IPS DF 4.7 (cell line): ENCODE results near the gene NFKB2.

Source experiments
- DNase-seq: peaks from one replicate; pipeline ENCODE4 v3.0.0-alpha.2; 2013; ENCODE audit warnings: low spot score; ENCODE audit errors: extremely low read depth

The NFKB2 gene

DNA sequence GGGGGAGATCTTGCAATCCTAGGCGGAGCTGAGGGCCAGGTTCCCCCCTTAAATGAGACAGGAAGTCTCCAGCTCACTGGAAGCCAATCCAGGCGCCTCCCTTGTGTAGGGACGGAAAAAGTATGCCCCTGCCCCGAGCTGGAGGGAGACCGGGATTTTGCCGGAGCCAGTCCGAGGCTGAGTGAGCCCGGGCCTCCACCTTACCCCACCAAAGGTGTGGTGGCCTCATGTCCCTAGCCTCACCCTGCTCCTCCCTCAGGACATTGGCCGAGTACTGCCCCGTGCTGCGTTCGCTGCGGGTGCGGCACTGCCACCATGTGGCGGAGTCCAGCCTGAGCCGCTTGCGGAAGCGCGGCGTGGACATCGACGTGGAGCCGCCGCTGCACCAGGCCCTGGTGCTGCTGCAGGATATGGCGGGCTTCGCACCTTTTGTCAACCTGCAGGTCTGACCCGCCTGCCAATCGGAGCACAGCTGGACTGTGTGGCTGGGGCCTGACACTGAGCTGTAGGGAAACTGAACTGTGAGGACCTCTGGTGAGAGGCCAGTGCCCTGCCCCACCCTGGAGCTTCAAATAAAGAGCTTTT lies 27.1 kb downstream of the NFKB2 start:
- no peak for DNase-seq

DNA sequence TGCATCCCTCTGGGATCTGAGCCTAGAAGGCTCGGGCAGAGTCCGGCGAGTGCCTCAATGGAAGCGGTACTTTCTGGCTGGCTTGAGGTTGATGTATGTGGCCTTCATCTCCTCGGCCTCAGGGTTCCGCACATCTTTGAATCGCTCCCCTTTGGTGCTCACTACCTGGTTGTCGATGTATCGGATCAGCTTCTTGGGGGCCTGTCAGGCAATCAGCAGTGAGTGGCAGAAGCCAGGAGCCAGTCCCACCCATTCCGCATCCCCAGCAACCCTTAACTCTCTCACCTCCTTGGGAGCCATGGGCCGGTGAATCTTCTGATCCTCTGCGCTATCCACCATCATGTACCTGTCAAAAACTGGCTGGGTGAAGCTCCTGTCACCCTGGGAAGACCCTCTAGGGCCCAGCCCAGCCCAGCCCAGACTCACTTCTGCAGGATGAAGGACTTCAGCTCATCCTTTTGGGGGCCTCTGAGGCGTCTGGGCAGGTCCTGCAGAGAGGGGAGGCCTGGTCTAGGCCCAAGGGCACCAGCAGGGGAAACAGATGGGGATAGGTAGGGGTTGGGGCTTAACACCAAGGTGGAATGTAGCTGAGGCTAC lies 28.0 kb downstream of the NFKB2 start:
- no peak for DNase-seq

DNA sequence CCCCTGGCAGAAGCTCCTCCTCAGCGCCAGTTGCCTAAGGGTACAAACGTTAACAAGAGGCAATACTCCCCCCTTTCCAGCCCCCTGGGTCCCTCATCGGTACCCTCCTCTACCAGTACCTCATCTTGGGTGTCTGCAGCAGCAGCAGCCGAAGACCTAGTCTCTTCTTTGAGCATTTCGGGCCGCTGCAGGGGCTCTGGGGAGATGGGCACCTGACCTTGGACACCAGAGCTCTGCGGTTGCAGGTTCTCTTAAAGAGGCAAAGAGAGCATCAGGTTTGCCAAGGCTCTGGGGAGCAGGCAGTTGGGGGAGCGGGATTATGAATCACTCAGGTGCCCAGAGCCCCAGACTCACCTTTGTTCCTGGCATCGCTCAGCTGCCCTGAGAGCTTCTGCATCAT lies 28.6 kb downstream of the NFKB2 start:
- DNase-seq: no peak

DNA sequence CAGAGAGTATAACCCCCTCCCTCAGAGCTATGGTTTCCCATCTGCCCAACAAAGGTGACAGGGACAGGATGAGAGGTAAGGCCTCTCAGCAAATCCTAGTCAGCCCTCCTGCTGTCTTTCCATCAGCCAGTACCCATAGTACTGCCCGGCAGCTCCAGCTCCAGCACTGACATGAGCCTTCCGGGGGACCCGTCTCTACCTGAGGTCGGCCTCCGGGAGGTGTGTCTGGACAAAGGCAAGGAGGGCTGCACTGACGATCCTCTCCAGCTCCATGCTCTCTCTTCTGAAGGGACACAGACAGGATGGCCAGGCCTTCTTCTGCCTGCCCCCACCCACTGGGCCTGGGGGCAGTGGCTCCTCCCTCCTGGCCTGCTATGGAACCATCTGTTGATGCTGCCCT lies 29.4 kb downstream of the NFKB2 start:
- DNase-seq: no peak

DNA sequence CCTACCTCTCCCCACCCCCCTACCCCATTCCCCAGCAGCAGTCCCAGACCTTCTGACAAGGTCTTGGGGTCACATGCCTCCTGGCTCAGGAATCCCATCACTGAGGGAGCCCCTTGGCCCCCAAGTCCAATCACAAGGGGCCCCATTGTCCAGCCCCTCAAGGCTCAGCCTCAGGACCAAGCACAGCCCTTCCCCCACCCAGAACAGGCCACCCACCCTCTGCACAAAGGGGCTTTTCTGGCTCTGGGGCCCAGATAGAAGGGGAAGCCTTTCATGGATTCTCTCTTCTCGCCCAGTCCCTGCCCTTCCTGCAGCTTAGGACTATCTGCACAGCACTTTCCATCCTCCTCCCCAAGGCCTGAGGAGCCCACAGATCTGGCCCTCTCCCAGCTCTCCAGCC lies 29.9 kb downstream of the NFKB2 start:
- DNase-seq: no peak

DNA sequence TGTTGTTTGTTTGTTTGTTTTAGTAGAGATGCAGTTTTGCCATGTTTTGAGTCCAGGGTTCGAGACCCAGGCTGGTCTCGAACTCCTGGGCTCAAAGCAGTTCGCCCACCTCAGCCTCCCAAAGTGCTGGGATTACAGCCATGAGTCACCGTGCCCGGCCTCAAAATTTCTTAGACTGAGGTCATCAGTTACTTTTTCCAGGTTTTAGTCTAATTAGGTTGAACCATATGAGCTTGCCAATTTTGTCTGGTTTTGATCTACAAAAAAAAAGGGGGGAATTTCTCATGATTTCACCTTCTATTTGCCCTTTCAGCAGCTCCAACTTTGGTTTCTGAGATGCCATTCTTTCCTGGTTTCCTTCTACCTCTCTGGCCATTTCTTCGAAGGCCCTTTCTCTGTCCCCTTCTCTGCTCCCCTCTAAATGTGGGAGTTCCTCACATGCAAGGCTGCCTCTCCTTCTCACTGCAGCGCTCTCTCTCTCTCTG lies 31.3 kb downstream of the NFKB2 start:
- no peak for DNase-seq

DNA sequence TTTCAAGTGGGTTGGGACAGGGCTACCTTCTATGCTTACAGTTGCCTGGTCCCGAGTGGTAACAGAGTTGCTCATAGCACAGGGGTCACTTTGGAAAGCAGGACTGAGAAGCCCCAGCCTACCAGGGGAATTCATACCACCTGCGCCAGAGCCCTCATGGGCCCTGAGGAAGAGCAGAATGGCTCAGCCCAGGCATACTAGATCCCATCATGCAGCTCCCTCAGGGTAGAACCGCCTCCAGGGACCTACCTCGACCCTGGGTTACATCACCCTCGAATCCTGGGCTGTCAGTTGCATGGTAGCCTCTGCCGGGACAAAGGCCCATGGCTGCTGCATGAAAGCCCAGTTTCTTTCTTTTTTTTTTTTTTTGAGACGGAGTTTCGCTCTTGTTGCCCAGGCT lies 34.0 kb downstream of the NFKB2 start:
- DNase-seq: no peak

DNA sequence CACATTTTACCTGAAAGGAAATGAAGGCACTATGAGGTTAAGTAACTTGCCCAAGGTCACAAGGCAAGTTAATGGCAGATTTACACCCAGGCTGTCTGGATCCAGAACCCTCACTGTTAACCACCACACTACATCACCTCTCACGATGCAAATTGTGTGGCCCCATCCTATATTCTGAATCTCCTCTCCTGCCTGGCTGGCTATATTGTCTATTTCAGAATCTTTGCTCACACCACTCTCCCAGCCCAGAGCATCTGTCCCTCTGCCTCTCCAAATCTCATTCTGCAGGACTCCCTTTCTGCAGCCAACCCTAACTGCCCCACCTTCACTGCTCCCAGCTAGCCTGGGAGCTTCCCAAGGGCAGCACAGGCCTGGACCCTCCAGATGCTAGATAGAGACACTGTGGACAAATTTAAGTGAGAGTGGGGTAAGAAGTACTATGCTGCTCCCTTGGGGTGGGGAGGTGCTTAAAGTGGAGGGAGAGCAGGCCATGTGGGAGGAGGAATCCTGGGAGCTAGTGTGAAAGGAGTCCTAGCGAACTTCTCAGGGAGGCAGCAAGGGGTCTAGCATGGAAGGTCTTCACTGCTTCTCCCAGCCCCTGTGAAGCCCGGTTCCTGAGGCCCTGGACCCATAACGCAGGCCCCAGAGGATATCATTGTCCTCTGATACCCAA lies 36.1 kb downstream of the NFKB2 start:
- no peak for DNase-seq

DNA sequence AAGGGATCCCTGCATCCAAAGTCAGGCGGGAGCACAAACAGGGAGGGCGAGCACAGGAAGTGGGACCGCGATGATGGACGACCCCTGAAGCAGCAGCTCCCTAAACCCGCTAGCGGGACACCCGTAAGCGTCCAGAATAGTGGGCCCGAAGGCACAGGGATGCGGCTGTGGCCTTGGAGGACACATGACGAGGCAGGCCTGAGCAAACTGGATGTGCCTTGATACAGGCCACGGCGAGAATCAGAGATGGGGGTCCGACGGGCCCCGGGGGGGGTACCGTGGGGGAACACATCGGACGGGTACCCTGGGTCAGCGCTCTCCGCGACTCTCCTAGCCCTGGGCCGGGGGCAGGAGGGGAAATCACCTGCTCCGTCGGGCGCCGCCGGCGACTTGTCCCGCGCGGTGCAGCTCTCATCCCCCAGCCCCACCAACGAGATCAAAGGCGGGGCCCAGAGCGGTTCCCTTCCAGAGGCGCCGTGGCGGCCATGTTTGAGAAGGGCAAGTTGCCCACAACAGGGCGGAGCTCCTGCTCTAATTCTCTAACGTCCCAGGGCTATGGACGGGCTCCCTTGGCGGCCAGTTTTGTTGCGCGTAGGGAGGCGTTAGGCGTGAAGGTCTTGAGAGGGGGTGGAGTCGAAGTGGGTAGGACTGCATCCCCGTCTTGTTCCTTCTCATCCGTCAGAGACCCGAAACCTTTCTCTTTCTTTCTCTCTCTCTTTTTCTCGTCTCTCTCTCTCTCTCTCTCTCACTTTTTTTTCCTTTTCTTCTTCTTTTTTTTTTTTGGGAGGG lies 36.9 kb downstream of the NFKB2 start, which contains the start of gene CUEDC2:
CUEDC2 (minus strand) TSS at position 413 of the 789 bp plus-strand sequence. CDS start 7,386 bp downstream, outside the sequence.
- DNase-seq: no peak

DNA sequence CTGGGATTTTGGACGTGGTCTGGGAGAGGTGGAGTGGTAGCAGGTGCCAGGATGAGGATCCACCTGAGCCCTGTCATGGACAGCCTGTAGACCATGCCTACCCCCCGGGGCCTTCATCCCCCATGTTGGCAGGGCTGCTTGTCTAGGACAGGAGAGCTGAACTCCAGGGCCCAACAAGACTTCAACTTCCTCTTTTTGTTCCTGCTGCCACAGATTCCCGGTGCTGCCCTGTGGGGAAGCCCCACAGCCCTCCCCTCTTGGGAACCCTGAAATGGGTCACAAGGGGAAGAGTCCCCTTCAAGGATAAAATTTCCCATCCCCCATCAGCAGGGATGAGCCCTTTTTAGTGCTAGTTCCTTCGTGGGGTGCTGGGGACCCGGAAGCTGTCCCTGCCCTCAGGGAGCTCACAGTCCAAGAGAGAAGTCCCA lies 38.1 kb downstream of the NFKB2 start:
- no peak for DNase-seq

DNA sequence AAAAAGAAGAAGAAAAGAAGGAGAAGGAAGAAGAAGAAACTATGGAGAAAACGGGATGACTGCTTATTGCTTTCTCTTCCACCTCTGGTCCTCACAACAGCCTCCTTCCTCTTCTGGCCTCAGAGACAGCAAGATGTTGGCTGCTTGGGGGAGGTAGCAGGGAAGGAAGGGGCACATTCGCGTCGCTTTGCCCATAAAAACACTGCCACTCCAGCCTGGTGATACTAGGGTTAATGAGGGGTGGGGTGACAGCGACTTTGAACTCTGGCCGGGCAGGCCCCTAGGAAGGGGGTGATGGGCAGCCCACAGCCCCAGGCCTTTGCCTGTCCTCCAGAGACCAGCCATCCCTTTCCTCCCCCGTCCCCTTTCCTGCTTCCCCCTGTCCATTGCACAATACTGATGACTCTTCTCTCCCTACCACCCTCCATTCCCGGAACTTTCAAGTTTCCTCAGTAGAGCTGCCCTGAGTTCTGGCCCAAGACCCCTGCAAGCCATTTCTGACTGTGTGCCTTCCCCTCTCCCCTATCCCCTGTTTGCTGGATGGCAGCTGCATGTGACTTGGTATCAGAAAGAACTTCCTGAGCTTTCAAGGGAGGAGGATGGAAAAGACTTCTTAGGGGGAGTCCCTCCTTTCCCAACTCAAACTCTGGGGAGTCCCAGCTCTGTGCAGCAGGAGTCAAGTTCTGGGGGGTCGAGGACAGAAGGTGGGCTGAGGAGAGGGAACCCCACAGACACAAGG lies 39.1 kb downstream of the NFKB2 start:
- no peak for DNase-seq

DNA sequence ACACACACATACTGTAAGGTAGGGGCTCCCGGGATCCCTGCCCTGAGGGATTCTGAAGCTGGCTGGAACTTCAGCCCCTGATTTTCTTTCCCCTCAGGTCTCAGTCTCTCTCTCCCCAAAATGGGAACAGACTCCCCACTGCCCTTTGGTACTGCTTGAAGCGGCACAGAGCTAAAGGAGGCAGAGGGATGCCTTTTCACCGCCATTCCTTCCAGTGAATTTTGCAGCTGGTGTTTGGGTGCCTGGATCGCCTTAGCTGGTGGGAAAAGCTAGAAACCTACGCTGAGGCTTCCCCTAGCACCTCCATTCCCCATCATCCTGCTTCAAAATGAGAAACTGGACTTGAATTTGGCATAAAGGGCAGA lies 39.6 kb downstream of the NFKB2 start:
- no peak for DNase-seq

DNA sequence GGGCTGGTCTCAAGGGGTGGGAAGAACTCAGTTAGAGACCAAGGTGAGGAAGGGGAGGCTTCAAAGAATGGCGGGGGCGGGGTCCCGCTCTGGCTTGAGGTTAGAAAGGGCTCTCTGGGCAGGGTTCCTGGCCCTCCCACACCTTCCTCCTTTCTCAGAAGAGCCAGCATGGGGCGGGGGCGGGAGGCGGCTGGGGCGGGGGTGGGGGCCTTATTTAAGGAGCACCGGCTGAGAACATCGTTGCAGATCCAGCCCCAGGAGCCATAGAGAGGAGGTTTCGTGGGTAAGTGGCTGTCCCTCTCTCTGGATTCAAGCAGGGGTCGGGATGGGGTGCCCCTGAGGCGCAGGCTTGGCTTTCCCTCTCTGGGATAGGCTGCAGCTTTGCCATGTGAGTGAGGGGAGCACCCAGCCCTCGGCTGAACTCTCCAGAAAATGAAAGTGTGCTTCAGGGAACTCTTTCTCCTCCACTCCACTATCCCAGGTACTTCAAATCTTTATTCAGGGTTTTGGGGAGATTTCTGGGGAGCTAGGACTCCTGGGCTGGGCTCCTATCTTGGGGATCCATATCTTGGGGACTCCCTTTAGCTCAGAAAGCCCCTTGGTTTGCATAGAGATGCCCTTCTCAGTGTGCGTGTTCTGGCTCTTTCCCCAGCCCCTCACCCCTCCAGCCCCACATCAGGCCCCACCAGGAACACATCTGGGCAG lies 40.2 kb downstream of the NFKB2 start:
- no peak for DNase-seq

DNA sequence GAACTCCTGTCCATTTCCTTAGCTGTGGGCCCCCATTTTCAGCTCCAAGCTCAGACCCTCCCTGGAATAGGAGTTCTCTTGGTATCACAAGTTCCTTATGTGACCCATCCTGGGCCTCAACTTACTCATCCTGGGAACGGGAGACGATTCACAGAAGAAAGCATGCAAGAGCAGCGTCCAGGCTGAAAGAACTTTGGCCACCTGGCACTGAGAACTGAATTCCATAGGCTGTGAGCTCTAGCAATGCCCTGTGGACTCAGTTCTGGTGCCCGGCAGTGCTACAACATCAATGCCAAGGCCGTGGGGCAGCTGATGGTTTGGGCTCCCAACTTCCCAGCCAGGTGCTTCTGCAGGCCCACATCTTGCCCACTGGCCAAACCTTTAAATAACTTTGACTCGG lies 40.8 kb downstream of the NFKB2 start:
- DNase-seq: no peak

DNA sequence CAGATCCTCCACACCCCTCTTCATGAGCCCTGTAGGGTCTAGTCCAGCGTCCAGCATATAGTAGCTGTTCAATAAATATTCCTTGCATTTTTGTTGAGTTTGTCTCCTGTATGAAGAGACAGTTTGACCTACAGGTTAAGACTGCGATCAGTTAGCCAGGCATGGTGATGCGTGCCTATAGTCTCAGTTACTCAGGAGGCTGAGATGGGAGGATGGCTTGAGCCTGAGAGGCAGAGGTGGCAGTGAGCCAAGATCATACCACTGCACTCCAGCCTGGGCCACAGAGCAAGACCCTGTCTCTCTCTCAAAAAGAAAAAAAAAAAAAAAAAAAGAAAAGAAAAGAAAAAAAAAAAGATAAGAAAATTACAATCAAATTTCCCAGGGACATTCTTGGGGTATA lies 42.0 kb downstream of the NFKB2 start:
- DNase-seq: no peak

DNA sequence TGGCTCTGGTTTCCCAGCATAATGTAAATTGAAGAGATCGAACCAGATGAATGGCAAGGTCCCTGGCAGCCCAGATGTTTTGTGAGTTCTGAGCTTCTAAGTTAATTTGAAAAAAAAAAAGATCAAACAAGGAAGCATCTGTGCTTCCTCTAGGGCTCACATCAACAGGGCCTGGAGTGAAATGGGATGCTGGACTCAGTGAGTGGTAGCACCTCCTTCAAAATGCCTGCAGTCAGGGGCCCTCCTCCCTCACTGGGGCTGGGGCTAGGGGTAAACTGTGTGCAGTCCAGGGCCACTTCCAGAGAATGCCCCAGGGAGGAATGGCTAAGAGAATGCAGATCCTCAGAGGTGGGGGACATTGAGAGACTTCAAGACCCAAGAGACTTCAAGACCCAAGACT lies 42.9 kb downstream of the NFKB2 start:
- DNase-seq: no peak

DNA sequence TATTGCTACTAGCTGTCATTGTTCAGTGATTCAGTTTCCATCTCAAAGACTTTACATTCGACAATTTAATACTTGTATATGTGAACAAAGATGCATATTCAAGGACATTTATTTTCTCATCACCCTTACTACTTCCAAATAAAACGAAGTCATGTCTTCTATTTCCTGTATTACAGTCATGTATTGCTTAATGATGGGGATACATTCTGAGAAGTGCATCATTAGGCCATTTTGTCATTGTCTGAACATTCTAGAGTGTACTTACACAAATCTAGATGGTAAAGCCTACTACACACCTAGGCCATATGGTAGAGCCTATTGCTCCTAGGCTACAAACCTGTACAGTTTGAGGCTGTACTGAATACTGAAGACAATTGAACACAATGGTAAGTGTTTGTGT lies 49.3 kb downstream of the NFKB2 start:
- no peak for DNase-seq

DNA sequence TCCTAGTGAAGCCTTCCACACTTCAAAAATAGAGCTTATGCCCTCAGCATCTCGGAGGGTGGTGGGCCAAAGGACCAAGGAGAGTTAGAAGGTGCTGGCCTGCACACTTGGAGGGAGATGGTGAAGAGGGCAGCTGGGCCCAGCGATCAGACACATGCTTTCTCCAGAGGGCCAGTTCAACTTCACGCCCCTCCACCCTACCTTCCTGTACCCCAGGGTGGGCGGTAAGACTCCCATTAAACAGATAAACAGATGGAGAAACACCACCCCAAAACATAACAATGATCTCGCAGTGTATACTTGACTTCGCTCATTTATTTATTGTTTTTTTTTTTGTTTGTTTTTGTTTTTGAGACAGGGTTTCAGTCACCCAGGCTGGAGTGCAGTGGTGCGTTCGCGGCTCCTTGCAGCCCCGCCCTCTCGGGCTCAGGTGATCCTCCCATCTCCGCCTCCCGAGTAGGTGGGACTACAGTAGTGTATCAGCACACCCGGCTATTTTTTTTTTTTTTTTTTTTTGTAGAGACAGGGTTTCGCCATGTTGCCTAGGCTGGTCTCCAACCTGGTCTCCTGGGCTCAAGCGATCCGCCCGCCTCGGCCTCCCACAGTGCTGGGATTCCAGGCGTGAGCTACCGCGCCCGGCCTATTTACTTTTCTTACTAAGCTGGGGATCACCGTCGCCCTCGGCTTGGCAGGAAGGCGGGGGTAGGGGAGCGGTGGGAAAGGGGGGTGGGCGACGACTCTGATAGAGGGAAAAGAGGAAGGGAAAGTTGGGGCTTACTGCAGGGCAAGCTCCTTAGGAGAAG lies 54.0 kb downstream of the NFKB2 start:
- no peak for DNase-seq

DNA sequence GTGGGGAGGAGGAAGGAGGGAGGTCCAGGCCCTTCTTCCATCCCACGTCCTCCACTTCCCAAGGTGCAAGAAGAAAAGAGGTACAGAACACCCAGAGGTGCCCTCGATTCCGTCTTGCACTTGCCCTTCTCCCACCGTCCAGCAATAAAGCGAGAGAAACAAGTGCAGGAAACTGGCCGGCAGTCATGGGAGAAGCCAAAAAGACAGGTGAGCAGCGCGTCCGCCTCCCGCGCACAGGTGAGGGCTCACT lies 54.5 kb downstream of the NFKB2 start:
- no peak for DNase-seq

DNA sequence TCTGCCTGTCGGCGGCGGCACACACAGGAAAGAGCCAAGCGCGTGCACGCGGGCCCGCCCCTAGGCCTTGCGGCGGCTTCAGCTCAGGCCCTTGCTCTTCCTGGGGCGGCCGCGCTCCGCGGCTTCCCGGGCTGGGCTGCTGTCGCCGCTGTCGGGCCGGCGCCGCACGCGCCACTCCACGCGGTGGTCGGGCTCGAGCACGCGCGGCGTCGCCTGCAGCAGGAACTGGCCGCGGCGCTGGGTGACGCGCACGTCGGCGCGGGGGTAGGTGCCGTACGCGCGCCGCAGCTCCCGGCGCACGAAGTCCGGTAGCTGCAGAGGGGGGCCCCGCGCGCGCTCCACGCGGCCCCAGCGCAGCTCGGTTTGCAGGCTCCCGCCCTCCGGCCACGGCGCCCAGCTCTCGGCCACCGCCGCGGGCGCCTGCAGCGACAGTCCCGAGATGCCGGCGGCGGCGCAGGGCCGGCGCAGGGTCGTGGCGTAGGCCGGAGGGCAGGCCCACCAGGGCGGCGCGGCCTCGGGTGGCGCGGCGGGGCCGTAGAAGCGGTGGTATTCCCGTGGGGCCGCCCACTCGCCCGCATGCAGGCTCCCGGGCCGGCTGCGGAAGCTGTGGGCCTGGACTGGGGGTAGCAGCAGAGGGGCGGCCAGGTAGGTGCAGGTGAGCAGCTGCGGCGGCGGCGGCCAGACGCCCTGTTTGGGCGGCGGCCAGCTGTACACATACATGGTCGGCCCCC lies 55.0 kb downstream of the NFKB2 start:
- no peak for DNase-seq
